Measurements from ENCODE around the gene COTL1. TPM values are rescaled to one million over a fixed set of nuclear protein-coding genes. Genes with fewer than 3 reads are reported as not detected.

COTL1 gene, protein sequence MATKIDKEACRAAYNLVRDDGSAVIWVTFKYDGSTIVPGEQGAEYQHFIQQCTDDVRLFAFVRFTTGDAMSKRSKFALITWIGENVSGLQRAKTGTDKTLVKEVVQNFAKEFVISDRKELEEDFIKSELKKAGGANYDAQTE
- 119 and 125 TPM in 2 replicates for total RNA-seq (2014; rRNA removed; shearing (Covaris generic))
- 214 and 232 TPM in 2 replicates for total RNA-seq (2022)
- percentile 81 among the genes with signal in this experiment for Bru-seq, nascent RNA
- BruChase-seq, experiment 1, labeled RNA remaining after a 6-hour chase: percentile 88 among the genes with signal in this experiment
- BruChase-seq, experiment 2, labeled RNA remaining after a 2-hour chase: percentile 76 among the genes with signal in this experiment
- long read RNA-seq, transcript COTL1-201 (4 exons, 1,843 nt): major isoform, 440 of 484 reads
- long read RNA-seq, partial matches to known transcripts: 5 of 484 reads
- long read RNA-seq, other reads (novel, unspliced or antisense): 36 of 484 reads

GRCh38 chr16:84617791-84618580 lies at the start of gene COTL1:
Gene COTL1, minus strand, starts transcription at chr16:84618078. Its CDS starts 164 bp downstream, at chr16:84617914.
- ChIA-PET CTCF (ENCODE audit: unreplicated experiment) (interaction anchor here (0.6 kb wide), 1 partner anchor 1720 kb away, joined by 3 read pairs; no protein-coding TSS in a partner anchor), POLR2A (interaction anchor here (0.7 to 7.2 kb wide), 2 partner anchors 19 to 37 kb away, joined by 4 to 50 read pairs; no protein-coding TSS in a partner anchor)
- Histone ChIP-seq H3K9me2 (ENCODE audit: insufficient read depth, low read length) (no peaks in the 10 kb centered on the region), H4K20me1 (ENCODE audit: insufficient read depth, low read length) (peaks cover 20% of the 10 kb centered on the region), H3K4me1 (ENCODE audit: insufficient read depth, low read length, poor library complexity, severe bottlenecking) (peaks cover 67% of the 10 kb centered on the region), H3K9me3 (ENCODE audit: low read length) (no peaks in the 10 kb centered on the region), H3K4me3 (ENCODE audit: low read depth, low read length, poor library complexity, severe bottlenecking) (peak within 1 kb of the TSS; percentile 99), H3K27ac (ENCODE audit: low read depth, low read length, poor library complexity, severe bottlenecking) (peak within 1 kb of the TSS; percentile 52), H2AFZ (ENCODE audit: low read length) (no peak within 1 kb of the TSS), H3K36me3 (ENCODE audit: insufficient read depth, low read length) (peaks cover 32% of the 10 kb centered on the region), H3K4me2 (ENCODE audit: low read length) (peak within 1 kb of the TSS; percentile 75), H3K79me2 (ENCODE audit: insufficient read depth, low read depth, low read length) (peaks cover 47% of the 10 kb centered on the region)
- intact Hi-C loops (cut with micrococcal nuclease; ENCODE audit: unreplicated experiment): loop anchor here (1.0 kb wide), 1 partner anchor 24 kb away; no protein-coding TSS in a partner anchor
- no peak for TF ChIP-seq EZH2phosphoT487 (IDR thresholded peaks at IDR 0.05; ENCODE audit: borderline replicate concordance, low read depth, low read length)
- no peak for TF ChIP-seq CTCF (conservative IDR thresholded peaks at IDR 0.05; ENCODE audit: low read length)
- BruUV-seq (replicated peaks): no TSS peak
- peak; percentile 97 for DNase-seq (ENCODE audit: low spot score)

DNA sequence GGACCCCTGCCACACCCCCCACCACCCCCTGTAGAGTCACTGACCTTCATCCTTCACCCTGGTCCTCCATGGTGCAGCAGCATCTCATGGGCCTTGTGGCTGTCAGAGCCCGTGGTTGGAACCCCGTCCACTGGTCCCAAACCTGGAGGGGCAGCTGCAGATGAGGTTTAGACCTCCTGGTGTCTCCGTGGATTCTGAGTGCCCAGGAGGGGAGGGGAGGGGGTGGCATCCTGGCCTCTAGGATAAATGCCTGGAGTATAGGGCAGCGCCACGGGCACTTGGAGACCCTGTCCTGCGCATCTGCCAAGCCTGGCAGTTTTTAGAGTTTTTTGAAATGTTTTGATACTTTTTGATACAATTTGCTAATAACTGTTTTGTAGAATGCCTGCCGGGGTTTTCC lies 48.0 kb upstream of the COTL1 start:
- POLR2A ChIA-PET: interaction anchor here (0.7 to 3.3 kb wide), 2 partner anchors 35 to 73 kb away, joined by 4 to 12 read pairs; no protein-coding TSS in a partner anchor
- Histone ChIP-seq H3K27ac (ENCODE audit: low read depth, low read length, poor library complexity, severe bottlenecking) (no peak overlapping the region), H3K36me3 (ENCODE audit: insufficient read depth, low read length) (peaks cover 58% of the 10 kb centered on the region), H2AFZ (ENCODE audit: low read length) (no peak overlapping the region), H3K79me2 (ENCODE audit: insufficient read depth, low read depth, low read length) (no peaks in the 10 kb centered on the region), H3K9me2 (ENCODE audit: insufficient read depth, low read length) (no peaks in the 10 kb centered on the region), H3K4me3 (ENCODE audit: low read depth, low read length, poor library complexity, severe bottlenecking) (no peak overlapping the region), H3K4me2 (ENCODE audit: low read length) (no peak overlapping the region), H3K9me3 (ENCODE audit: low read length) (no peaks in the 10 kb centered on the region), H3K4me1 (ENCODE audit: insufficient read depth, low read length, poor library complexity, severe bottlenecking) (peaks cover 26% of the 10 kb centered on the region), H4K20me1 (ENCODE audit: insufficient read depth, low read length) (no peaks in the 10 kb centered on the region)
- no peak for DNase-seq (ENCODE audit: low spot score)
- no peak for TF ChIP-seq EZH2phosphoT487 (IDR thresholded peaks at IDR 0.05; ENCODE audit: borderline replicate concordance, low read depth, low read length)
- no peak for TF ChIP-seq CTCF (conservative IDR thresholded peaks at IDR 0.05; ENCODE audit: low read length)
- CTCF ChIA-PET (ENCODE audit: unreplicated experiment): interaction anchor here (1.1 kb wide), 1 partner anchor 44 kb away, joined by 3 read pairs; no protein-coding TSS in a partner anchor
- BruUV-seq (replicated peaks): no TSS peak
- intact Hi-C loops (cut with micrococcal nuclease; ENCODE audit: unreplicated experiment): no loop called here

Data from OCI-LY7 (cell line).